ENCODE data around the gene TSHZ2. TPM values are rescaled to one million over a fixed set of nuclear protein-coding genes. Genes with fewer than 3 reads are reported as not detected.

Gene TSHZ2
- total RNA-seq, 1 experiment from 2014 or later: 0.07 TPM

GRCh38 chr20:53385941-53386767 lies 414.0 kb downstream of the TSHZ2 start:
- ATAC-seq: no peak
- no peaks in the 10 kb centered on the region for H3K9me3 ChIP-seq (ENCODE audit: control insufficient read depth in 1 of 2, insufficient read depth in 1 of 2, low read depth in 1 of 2, low read length in 2 of 2)
- no peak overlapping the region for H3K4me3 ChIP-seq (replicated peaks in 1 of 2; ENCODE audit: low read depth in 1 of 2, low read length in 2 of 2)
- DNase-seq (ENCODE audit: low read depth, low spot score): no peak
- H3K27me3 ChIP-seq (ENCODE audit: insufficient read depth, low read length): peaks cover 3% of the 10 kb centered on the region; the same call in 1 of the 2 replicates
- no peaks in the 10 kb centered on the region for H3K36me3 ChIP-seq (ENCODE audit: control insufficient read depth in 1 of 2, insufficient read depth in 2 of 2, low read length in 2 of 2)
- RAD21 ChIA-PET (ENCODE audit: low non-redundant PET in 1 of 2, low total read pairs in 2 of 2, uncharacterized antibody in 2 of 2, unreplicated experiment in 2 of 2): no interaction called here
- H3K4me2 ChIP-seq (ENCODE audit: low read length): no peak overlapping the region
- CTCF ChIA-PET: no interaction called here
- BruUV-seq (replicated peaks): no TSS peak
- H3K27ac ChIP-seq (ENCODE audit: low read depth, low read length): no peak overlapping the region
- TF ChIP-seq ATF3 (IDR thresholded peaks at IDR 0.05) (no peak), SRF (IDR thresholded peaks at IDR 0.05; ENCODE audit: low read depth) (no peak), EZH2phosphoT487 (IDR thresholded peaks at IDR 0.05; ENCODE audit: borderline replicate concordance) (no peak), FOSL1 (IDR thresholded peaks at IDR 0.05; ENCODE audit: low read depth) (no peak), JUND (IDR thresholded peaks at IDR 0.05) (no peak), ZBTB33 (IDR thresholded peaks at IDR 0.05; ENCODE audit: extremely low read depth, insufficient replicate concordance, low read length) (no peak), CTCF (IDR thresholded peaks at IDR 0.05 in 2 of 3, conservative IDR thresholded peaks at IDR 0.05 in 1 of 3; ENCODE audit: borderline replicate concordance in 1 of 3, insufficient read depth in 1 of 3, low read depth in 2 of 3, low read length in 2 of 3) (no peak), ELF1 (IDR thresholded peaks at IDR 0.05; ENCODE audit: borderline replicate concordance, low read depth) (no peak), POLR2AphosphoS5 (IDR thresholded peaks at IDR 0.05; ENCODE audit: low read depth, low read length) (no peak), POLR2A (IDR thresholded peaks at IDR 0.05; ENCODE audit: borderline replicate concordance, extremely low read depth, insufficient read depth, insufficient read length) (no peak), RAD21 (IDR thresholded peaks at IDR 0.05; ENCODE audit: low read depth) (no peak), CEBPB (IDR thresholded peaks at IDR 0.05; ENCODE audit: low read depth) (no peak), EZH2 (IDR thresholded peaks at IDR 0.05) (no peak), SP1 (IDR thresholded peaks at IDR 0.05; ENCODE audit: low read depth) (no peak), SIN3A (IDR thresholded peaks at IDR 0.05; ENCODE audit: low read depth) (no peak), CBX3 (IDR thresholded peaks at IDR 0.05; ENCODE audit: low read depth) (no peak)
- intact Hi-C loops (cut with micrococcal nuclease): no loop called here
- H3K9me2 ChIP-seq (ENCODE audit: insufficient read depth): no peaks in the 10 kb centered on the region
- no peaks in the 10 kb centered on the region for H4K20me1 ChIP-seq (ENCODE audit: insufficient read depth)
- H2AFZ ChIP-seq (ENCODE audit: low read depth, low read length, poor library complexity, severe bottlenecking): no peak overlapping the region
- no peaks in the 10 kb centered on the region for H3K4me1 ChIP-seq (ENCODE audit: control insufficient read depth in 1 of 2, insufficient read depth in 2 of 2, low read length in 2 of 2)
- no peak overlapping the region for H3K9ac ChIP-seq (ENCODE audit: low read length)
- H3K79me2 ChIP-seq (ENCODE audit: insufficient read depth, low read length): no peaks in the 10 kb centered on the region
- POLR2A ChIA-PET: no interaction called here

All from HCT116 (cell line).